Prostate gland (tissue), 2 donors: ENCODE results near the gene WFIKKN1. TPM values are rescaled to one million over a fixed set of nuclear protein-coding genes. Genes with fewer than 3 reads are reported as not detected.

Experiments used
- DNase-seq: peaks from one replicate; pipeline ENCODE4 v3.0.0-alpha.2; 2019; ENCODE audit warnings: low spot score
- H3K27ac ChIP-seq, 2 donors: fragments of 200-600 bp; sonication (generic); 2 replicates each; pipeline ENCODE4 v1.5.1; 2017 to 2019
- H3K27me3 ChIP-seq: fragments of 200-600 bp; sonication (generic); replicated peaks from 2 replicates; pipeline ENCODE4 v1.5.1; 2019; ENCODE audit not compliant: insufficient read depth
- H3K36me3 ChIP-seq, 2 donors: fragments of 200-600 bp; sonication (generic); 1 replicate in 1 of 2; 2 replicates in 1 of 2; pipeline versions ENCODE4 v1.5.1 to v1.8.1; 2017 to 2019
- H3K4me1 ChIP-seq: fragments of 200-600 bp; sonication (generic); replicated peaks from 2 replicates; pipeline ENCODE4 v1.5.1; 2019
- H3K4me3 ChIP-seq, 2 donors: fragments of 200-600 bp; sonication (generic); 2 replicates each; pipeline ENCODE4 v1.5.1; 2017 to 2019
- H3K9me3 ChIP-seq: fragments of 200-600 bp; sonication (generic); 2 replicates; pipeline ENCODE4 v1.5.1; 2017
- CTCF ChIP-seq, 4 experiments: fragments of 200-600 bp in 2 of 4; fragments of 450-650 bp in 2 of 4; sonication (generic) in 2 of 4; IDR thresholded peaks; 1 replicate in 3 of 4; 2 replicates in 1 of 4; pipeline ENCODE4 v1.5.1; 2016 to 2019; ENCODE audit warnings: antibody characterized with exemption in 4 of 4, mild to moderate bottlenecking in 2 of 4, moderate library complexity in 2 of 4
- POLR2A ChIP-seq: fragments of 450-650 bp; IDR thresholded peaks from one replicate; pipeline ENCODE4 v1.6.1; 2016; ENCODE audit warnings: antibody characterized with exemption, mild to moderate bottlenecking
- POLR2AphosphoS5 ChIP-seq: sonication (generic); formaldehyde crosslinking; IDR thresholded peaks from one replicate; pipeline ENCODE4 v1.6.1; 2017; ENCODE audit warnings: antibody characterized with exemption
- WGBS: methylation state at CpG from one replicate; pipeline ENCODE4 v1.1.5; 2018; 5-methylcytosine and 5-hydroxymethylcytosine counted together
- intact Hi-C: fragments of 100-400 bp; cut with DNase I; formaldehyde crosslinking; loops from one replicate; pipeline ENCODE4 v1.14.2; 2022
- total RNA-seq, 2 donors: library from RNA; depleted of rRNA; stranded (reverse); fragments of >200 nt; gene quantifications; one replicate each; pipeline ENCODE4 v1.1.0, GENCODE V29; 2016

The WFIKKN1 gene
- total RNA-seq, 2 donors from 2014 or later = 1.5 to 1.9 TPM

- Histone ChIP-seq H3K27ac (peak overlapping the region; percentile 88 to 93), H3K4me3 (peak overlapping the region; percentile 69 to 82), H3K9me3 (no peaks in the 10 kb centered on the region), H3K36me3 (peaks cover 7 to 10% of the 10 kb centered on the region in 2 donors), H3K4me1 (peaks cover 25% of the 10 kb centered on the region), H3K27me3 (no peaks in the 10 kb centered on the region)
- DNase-seq = no peak
- intact Hi-C loops = no loop called here
- TF ChIP-seq CTCF (IDR thresholded peaks at IDR 0.05) (no peak), POLR2AphosphoS5 (no peak), POLR2A (no peak)
- 2% methylated on average over 27 of the region's 38 CpGs for WGBS
Observed at GRCh38 chr16:680625-680945, 49.8 kb downstream of the WFIKKN1 start.

DNA sequence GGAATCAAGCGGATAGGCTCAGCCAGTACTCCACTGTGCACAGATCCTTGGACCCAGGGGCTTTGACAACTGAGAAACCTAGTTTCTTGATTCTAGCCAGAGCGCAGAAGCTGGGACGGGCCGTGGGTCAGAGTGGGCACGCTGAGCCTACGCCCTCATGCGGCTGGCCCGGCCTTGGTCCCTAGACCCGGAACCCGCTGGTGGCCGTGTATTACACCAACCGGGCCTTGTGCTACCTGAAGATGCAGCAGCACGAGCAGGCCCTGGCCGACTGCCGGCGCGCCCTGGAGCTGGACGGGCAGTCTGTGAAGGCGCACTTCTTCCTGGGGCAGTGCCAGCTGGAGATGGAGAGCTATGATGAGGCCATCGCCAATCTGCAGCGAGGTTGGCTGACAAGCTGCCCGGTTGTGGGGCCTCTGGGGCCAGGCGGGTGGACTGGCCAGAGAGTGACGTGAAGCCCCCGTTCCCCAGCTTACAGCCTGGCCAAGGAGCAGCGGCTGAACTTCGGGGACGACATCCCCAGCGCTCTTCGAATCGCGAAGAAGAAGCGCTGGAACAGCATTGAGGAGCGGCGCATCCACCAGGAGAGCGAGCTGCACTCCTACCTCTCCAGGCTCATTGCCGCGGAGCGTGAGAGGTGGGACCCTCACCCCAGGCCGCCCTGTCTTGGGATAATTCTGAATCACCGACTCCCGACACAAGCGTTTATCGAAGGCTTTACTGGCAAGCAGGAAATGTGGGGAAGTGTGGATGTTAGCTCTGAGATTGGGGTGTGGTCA is 50.4 kb downstream of the WFIKKN1 start:
- Histone ChIP-seq H3K9me3 (no peaks in the 10 kb centered on the region), H3K27me3 (no peaks in the 10 kb centered on the region), H3K4me1 (peaks cover 25% of the 10 kb centered on the region), H3K36me3 (peaks cover 7 to 10% of the 10 kb centered on the region in 2 donors), H3K27ac (peak overlapping the region; percentile 88 to 93), H3K4me3 (peak overlapping the region; percentile 69 to 82)
- TF ChIP-seq POLR2A = no peak
- TF ChIP-seq CTCF (IDR thresholded peaks at IDR 0.05) = no peak
- TF ChIP-seq POLR2AphosphoS5 = no peak
- intact Hi-C loops = no loop called here
- whole genome bisulfite sequencing = 42% methylated on average over 44 of the region's 44 CpGs
- no peak for DNase-seq

DNA sequence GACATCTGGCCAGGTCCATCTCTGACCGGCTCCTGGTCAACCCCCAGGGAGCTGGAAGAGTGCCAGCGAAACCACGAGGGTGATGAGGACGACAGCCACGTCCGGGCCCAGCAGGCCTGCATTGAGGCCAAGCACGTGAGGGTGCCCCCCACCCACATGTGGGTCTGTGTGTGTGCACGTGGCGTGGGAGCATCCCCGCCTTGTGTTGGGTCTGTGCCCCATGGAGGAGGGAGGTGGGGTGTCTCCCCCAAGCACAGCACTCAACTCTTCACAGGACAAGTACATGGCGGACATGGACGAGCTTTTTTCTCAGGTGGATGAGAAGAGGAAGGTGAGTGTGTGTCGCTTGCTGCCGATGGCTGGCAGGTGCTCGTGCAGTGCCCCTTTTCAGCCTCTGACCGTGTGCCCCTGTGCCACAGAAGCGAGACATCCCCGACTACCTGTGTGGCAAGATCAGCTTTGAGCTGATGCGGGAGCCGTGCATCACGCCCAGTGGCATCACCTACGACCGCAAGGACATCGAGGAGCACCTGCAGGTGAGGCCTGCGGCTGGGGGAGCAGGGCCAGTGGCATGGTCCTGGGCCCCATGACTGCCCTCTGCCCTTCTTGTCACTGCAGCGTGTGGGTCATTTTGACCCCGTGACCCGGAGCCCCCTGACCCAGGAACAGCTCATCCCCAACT is 51.1 kb downstream of the WFIKKN1 start:
- DNase-seq = no peak
- Histone ChIP-seq H3K9me3 (no peaks in the 10 kb centered on the region), H3K4me1 (peaks cover 25% of the 10 kb centered on the region), H3K4me3 (no peak overlapping the region), H3K36me3 (peaks cover 7 to 10% of the 10 kb centered on the region in 2 donors), H3K27me3 (no peaks in the 10 kb centered on the region), H3K27ac (no peak overlapping the region)
- WGBS = 73% methylated on average over 26 of the region's 28 CpGs
- TF ChIP-seq POLR2A = no peak
- no peak for TF ChIP-seq CTCF (IDR thresholded peaks at IDR 0.05)
- no peak for TF ChIP-seq POLR2AphosphoS5
- intact Hi-C loops = no loop called here

DNA sequence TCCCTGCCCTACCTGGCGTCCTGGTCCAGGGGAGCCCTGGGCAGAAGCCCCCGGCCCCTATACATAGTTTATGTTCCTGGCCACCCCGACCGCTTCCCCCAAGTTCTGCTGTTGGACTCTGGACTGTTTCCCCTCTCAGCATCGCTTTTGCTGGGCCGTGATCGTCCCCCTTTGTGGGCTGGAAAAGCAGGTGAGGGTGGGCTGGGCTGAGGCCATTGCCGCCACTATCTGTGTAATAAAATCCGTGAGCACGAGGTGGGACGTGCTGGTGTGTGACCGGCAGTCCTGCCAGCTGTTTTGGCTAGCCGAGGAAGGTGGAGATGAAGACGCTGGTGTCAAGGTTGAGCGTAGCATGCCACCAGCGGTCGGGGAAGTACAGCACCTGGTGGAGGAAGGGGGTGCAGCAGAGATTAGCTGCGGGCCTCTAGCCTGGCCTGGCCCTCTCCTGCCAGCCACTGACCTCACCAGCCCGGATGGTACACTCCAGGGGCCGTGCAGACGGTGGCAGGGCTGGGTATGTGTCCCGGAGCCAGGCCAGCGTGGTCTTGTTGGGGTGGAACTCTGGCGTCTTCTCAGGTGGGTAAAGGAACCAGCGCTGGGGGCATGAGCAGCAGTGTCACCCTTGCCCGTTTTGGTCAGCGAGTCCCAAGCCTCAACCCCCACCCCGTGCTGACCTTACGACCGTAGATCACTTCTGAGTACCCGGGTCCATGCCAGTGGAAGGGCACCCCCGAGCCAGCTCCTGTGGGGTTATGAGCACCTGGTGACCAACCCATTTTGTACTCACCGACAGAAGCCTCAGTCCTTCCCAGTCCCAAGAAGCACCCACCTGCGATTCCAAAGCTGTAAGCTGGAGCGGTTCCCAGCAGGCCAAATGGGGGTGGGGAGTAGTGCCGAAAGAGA is 52.0 kb downstream of the WFIKKN1 start:
- TF ChIP-seq POLR2AphosphoS5 (no peak), CTCF (IDR thresholded peaks at IDR 0.05) (no peak), POLR2A (no peak)
- no peak overlapping the region for H3K27ac ChIP-seq
- no peaks in the 10 kb centered on the region for H3K27me3 ChIP-seq
- H3K4me3 ChIP-seq = no peak overlapping the region
- intact Hi-C loops = no loop called here
- 72% methylated on average over 36 of the region's 36 CpGs for WGBS
- peaks cover 7 to 10% of the 10 kb centered on the region in 2 donors for H3K36me3 ChIP-seq
- no peak for DNase-seq
- peaks cover 25% of the 10 kb centered on the region for H3K4me1 ChIP-seq
- H3K9me3 ChIP-seq = no peaks in the 10 kb centered on the region
